Glomerular visceral epithelial cell (primary cell): ENCODE data around the gene SIL1.
"Not testable (repeated sequence)": the region's sequence is repeated elsewhere in the genome, so short reads cannot be mapped to it uniquely, and the experiment has no call there.

ENCODE experiments used
- DNase-seq: peaks from one replicate; pipeline ENCODE4 v3.0.0-alpha.2; 2016; ENCODE audit errors: extremely low spot score

The SIL1 gene

DNA sequence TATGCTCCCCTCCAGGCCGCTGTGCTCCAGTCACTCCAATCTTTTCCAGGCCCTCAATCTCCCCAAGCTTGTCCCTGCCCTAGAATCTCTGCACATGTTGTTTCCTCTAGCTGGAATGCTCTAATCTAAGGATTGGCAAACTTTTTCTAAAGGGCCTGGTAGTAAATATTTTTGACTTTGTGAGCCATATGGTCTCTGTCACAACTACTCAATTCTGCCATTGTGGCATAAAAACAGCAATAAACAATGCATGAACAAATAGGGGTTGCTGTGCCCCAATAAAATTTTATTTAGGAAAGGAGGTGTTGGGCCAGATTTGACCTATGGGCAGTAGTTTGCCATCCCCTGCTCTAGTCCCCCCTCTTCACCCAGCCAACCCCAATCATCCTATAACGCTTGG is 172.5 kb downstream of the SIL1 start:
- no peak for DNase-seq

DNA sequence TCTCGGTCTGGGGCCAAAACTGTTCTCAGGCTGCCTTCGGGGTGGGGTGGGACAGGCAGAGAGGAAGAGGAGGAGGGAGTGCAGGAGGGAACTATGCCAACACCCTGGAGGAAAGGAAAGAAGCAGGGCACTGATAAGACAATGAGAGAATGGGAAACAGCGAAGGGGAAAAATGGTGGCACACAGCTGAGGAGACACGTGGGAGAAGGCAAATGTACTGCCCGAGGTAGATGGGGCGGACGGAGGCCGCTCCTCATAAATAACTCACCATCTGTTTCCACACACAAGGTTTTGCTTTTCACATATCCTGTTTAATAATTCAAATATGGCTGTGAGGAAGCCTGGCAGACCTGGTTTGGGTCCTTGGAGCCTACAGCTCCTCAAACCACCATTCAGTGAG is 174.9 kb downstream of the SIL1 start:
- DNase-seq = no peak

DNA sequence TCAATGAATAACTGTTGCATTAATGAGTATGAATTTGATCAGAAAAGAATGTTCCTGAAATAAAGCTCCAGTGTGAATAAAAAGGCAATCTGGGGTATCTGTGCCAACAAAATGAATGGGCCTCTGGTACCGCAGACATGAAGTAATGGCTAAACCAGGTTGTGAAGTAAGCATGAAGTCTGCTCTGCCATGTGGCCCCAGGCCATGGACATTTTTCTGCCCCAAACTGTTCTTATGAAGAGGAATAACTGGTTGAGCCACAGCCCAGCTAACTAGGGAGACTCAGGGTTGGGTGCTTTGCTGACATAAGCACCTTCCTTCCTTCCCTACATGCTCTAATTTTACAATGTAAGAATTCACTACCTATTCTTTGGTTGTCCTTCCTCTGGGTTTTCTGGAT is 175.6 kb downstream of the SIL1 start:
- DNase-seq = no peak

DNA sequence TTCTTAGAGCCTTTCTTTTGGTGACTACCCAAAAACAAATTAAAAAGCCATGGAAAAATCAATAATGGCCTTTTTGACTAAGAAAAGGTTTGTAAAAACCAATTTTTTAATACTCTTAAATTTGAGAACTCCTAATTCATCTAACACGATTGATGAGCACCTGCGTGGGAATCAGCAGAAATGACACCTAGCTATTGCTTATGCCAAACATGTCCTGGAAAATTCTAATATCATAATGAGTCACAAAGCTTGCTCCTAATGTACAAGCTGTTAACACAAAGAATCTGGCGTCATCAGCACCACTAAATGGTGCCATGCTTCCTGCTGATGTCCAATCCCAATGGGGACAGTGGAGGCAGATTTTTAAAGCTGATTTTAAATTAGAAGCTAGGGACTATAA is 176.8 kb downstream of the SIL1 start:
- no peak for DNase-seq

DNA sequence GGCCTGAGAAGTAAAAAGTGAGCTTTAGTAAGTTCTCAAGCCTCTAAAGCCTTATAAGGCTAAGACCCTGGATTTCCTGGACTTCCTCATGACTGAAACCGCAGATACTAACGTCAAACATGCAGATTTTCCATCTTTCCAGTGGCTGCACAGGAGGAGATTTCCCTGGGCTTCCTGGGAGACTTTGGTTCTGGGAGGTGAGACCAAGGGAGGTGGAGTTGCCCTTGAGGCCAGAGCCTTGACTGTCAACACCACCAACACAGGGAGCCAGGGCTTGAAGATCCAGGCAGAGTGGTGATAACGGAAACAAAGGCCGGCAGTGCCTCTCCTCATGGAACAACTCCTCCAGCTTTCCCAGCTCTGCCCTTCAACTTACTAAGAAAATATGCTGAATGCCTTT is 178.3 kb downstream of the SIL1 start:
- DNase-seq = no peak

DNA sequence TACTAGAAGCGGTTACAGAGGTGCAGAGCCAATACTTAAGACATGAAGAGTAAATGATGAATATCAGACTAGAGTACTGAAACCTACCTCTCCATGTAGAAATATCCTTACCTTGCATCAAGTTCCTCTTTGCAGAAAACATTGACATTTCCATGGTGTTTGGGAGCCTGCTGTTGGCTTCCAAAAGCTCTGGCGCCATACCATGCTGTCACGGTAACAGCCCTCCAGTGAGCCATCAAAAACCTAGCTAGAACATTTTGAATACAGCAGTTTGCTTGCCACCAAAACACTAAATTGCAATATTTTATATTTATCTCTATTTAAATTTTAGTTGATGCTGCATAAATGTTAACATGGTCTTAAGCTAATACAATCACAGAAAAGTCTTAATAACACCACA is 179.0 kb downstream of the SIL1 start:
- no peak for DNase-seq

DNA sequence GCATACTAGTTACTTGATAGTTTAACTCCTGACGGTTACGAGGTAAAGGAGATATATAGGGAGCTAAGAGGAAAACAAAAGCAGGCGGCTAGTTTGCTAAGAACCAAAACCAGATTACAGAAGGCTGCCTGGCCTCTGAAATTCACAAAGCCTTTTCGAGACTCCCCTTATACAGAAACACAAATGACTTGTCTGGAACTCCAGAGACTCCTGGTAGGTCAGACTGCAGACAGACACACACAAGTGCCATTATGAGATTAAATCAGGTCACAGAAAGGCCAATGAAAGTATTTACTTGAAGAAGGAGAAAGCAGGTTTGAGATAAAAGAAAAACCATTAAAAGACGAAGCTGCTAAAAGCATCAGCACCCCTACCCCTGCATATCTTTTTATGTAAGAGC is 180.5 kb downstream of the SIL1 start:
- no peak for DNase-seq

DNA sequence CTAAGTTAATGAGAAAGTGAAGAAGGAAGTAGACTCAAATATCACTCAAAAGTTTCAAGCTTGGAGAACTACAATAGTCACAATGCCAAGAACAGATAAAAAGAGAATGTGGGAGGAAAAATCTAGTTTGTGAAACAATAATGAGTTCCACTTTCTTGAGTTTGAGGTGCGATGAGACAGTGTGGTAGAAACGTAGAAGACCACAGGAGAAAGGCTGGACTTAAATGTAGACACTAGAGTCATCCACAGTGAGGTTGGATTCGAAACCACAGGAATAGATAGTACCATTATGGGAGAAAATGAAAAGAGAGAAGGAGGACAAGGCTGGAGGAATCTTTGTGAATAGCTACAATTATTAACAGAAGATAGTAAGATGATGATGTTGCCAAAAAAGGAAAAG is 182.0 kb downstream of the SIL1 start:
- no peak for DNase-seq

DNA sequence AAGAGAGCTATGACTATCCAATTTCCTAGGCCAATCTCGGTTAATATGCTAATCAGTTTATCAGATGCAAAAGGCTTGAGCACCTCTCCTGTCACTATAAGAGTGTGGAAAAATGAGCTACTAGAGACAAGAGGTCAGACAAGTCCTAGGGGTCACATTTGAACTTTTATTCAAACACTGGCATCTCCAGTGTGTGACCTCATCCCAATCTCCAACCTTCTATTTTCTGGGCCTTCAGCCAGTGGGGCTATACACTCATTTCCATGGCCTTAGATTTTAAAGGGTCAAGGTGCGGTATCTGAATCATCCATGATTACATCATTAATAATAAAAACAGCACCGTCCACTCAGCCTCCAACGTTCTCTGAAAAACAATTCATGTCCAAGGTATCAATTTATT is 183.4 kb downstream of the SIL1 start:
- DNase-seq = peak; percentile 75

DNA sequence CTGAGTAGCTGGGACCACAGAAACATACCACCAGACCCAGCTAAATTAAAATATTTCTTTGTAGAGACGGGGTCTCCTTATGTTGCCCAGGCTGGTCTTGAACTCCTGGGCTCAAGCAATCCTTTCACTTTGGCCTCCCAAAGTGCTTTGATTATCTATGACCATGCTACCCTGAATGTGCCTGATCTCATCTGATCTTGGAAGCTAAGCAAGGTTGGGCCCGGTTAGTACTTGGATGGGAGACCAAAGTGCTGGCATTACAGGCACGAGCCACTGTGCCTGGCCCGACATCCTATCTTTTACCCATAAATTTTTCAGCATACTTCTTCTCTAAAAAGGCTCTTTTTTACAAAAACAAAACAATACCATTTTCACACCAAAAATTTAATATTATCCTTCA is 186.0 kb downstream of the SIL1 start:
- DNase-seq = no peak

DNA sequence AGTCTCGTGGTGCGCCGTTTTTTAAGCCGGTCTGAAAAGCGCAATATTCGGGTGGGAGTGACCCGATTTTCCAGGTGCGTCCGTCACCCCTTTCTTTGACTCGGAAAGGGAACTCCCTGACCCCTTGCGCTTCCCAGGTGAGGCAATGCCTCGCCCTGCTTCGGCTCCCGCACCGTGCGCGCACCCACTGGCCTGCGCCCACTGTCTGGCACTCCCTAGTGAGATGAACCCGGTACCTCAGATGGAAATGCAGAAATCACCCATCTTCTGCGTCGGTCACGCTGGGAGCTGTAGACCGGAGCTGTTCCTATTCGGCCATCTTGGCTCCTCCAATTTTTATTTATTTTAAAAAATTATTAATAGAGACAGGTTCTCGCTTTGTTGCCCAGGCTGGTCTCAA is 187.0 kb downstream of the SIL1 start:
- DNase-seq = not testable (repeated sequence)

DNA sequence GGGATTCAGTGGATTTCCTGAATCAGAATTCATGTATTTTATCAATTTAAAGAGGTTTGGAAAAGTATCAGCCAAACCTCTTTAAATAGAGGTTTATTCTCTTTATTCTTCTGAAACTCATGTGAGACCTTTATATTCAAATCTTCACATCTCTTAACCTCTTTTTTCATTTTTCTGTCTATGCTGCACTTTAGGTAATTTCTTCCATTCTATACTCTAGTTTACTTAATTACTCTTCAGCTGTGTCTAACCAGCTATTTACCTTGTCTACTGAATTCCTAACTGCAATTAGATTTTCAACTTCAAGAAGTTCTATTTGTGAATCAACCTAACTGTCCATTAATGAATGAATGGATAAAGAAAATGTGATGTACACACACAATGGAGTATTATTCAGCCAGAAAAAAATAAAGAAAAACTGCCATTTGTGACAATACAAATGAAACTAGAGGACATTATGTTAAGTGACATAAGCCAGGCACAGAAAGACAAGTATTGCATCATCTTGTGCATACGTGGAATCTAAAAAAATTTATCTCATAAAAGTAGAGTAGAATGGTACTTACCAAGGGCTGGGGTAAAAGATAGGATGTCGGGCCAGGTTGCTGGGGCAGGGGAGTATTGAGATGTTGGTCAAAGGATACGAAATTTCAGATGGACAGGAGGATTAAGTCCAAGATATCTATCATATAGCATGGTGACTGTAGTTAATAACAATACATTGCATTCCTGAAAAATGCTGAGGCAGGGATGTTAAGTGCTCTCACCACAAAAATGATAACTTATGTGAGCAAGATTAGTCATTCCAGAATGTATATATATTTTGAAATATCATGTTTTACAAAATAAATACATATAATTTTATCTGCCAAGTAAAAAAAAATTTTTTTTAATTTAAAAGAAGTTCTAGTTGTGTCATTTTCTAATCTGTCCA is 193.5 kb downstream of the SIL1 start:
- no peak for DNase-seq

DNA sequence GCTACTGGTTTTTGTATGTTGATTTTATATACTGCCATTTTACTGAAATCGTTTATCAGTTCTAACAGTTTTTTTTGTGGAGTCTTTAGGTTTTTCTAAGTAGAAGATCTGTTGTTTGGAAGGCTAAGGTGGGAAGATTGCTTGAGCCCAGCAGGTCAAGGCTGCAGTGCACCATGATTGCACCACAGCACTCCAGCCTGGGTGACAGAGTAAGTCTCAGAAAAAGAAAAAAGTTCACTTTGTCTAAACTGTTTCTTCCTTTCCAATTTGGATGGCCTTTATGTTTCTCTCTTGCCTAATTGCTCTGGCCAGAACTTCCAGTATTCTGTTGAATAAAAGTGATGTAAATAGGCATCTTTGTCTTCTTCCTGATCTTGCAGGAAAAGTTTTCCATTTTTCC is 198.5 kb downstream of the SIL1 start:
- DNase-seq = no peak

DNA sequence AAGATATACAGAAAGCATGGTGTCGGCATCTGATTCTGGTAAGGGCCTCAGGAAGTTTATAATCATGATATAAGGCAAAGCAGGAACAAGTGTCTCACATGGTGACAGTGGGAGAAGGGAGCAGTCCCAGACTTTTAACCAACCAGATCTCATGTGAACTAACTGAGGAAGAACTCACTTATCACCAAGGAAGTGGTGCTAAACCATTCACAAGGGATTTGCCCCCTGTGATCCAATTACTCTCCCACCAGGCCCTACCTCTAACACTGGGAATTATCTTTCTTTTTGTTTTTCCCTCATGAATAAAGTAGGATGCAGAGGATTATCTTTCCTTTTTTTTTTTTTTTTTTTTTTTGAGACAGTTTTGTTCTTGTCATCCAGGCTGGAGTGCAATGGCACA is 199.6 kb downstream of the SIL1 start:
- DNase-seq = no peak

DNA sequence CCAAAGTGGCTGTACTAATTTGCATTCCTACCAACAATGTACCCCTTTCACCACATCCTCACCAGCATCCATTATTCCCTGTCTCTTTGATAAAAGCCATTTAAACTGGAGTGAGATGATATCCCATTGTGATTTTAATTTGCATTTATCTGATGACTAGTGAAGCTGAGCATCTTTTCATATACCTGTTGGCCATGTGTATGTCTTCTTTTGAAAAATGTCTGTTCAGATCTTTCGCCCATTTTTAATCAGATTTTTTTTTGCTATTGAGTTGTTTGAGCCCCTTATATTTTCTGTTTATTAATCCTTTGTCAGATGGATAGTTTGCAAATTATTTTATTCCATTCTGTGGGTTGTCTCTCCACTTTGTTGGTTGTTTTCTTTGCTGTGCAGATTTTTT is 202.0 kb downstream of the SIL1 start:
- no peak for DNase-seq

DNA sequence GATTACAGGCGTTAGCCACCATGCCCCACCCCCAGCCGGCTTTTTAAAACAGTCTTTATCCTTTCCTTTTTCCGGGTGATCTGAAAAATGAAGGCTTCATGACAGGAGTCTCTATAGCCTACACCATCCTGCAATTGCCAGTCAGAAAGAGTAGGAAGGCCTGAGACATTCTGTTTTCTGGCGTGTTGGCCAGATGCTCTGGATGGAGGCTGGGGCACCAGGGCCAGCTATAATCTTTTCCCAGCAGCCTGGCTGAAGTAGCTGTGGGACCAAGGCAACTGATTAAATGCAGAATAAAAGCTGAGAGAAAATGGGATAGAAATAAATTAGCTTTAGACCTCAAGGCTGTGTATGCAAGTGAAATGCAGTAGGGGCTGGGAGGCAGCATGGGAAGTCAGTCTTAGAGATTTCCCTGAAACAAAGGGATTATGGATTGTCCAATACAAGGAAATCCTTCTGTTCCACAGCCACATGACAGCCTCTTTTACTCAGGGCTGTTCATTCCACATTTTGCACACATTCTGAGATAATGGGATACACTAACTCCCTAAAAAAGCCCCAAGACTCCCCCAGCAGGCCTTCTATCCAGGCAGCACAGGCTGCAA is 207.1 kb downstream of the SIL1 start:
- DNase-seq = no peak

DNA sequence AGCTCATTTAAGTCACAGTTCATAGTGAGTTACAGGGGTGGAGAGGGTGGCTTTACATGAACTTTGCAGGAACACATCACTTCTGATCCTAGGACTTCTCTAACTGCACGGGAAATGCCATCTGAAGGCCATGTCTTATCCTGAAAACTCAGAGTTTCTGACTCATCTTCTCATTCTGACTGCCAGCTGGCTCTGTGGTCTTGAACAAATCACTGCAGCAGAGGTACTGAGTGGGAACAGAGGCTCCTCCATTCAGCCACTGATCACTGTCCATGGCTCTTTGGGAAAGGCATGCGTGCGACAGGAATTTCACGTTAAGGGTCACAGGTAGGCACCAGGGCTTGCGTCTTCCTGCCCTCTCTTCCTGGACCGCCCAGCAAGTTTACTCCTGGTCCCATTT is 208.4 kb downstream of the SIL1 start:
- peak; percentile 51 for DNase-seq

DNA sequence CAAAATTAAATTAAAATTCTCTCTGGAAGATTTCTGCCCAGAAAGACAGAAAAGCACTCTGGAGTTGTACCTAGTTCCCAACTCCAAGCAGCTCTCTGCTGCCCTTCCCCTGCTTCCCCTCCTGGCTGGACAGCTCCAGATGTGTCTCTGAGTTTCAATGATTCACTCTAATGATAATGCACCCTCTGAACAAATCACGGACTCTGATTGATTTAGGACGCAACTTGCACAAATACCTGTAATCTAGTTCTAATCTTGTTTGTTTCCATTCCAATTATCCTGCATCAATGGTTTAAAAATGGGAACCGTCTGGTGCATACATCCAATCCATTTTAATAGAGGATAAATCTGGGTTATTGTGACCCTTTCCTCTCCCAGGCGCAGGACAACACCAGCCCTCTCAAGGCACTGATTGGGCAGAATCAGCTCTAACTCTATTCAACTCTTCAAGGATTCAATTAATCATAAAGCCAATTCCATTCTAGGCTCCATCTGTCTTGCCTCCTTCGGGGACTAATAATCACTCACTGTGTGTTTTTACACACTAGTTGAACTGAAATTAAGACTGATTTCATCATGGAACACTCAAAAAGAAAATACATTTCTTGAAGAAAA is 211.9 kb downstream of the SIL1 start:
- DNase-seq = no peak

DNA sequence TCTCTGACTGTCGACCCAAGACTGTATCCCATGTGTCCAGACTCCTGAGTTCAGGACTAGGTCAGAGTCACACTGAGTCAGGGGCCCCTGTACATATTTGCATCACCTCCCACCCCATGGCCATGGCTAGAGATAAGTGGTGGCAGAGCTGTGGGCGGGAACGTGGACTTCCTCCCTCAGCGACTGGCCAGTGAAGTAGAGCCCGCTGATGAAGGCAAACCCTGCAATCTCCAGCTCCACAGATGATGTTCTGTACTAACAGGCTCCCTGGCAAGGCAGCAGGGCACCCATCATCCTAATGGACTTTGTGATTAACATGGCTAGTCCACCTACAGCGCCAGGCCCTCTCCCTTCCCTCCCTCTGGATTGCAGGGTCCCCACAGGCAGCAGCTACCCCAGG is 212.5 kb downstream of the SIL1 start:
- no peak for DNase-seq

DNA sequence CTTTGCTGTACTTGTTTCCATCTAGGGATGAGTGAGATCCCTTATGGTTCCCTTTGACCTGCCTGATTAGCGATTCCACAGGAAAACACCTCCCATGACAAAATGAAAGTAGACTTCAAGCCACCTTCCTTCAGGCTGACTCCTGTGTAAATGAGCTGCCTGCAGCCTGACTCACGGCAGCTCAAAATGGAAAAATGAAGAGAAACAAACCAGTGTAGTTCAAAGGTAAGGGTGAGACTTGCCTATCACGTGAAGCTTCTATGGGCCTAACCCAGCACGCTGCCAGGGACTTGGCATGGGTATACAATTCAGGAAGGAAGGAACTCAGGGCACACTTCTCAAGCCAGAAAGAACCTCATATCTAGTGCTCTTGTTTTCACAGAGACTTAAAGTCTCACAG is 212.9 kb downstream of the SIL1 start:
- no peak for DNase-seq

DNA sequence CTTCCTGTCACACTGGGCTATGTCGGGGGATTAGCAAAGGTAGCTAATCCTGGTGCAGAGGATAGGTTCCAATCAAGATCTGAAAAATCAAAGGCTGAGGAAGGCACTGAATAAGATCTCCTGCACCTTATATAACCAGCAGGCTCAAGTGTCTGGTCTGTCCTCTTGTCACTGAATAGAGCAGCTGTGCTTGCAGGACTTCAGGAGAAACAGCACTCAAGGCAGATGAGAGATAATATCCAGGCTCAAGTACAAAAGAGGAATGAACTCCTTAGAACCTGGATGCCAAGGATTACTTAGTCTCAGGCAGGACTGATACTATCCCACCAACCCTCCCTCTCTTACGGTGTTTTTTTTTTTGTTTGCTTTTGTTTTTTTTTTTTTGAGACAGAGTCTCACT is 214.2 kb downstream of the SIL1 start:
- no peak for DNase-seq

DNA sequence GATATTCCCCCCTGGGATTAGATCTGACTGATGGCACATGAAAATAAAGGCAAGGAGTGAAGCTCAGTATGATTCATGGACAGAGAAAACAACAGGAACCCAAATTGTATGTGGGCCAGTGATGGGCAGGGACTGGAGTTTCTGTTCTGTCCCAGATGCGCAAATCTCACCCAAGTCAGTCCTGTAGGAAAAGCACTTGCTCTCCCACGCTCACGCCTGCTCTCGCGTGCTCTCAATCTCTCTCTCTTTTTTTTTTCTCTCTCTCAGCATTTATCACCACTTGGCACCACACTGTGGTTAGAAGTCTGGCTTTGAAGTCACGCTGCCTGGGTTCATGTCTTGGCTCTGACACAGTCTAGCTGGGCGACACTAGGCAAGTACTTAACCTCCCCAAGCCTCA is 216.6 kb downstream of the SIL1 start:
- DNase-seq = peak; percentile 45

DNA sequence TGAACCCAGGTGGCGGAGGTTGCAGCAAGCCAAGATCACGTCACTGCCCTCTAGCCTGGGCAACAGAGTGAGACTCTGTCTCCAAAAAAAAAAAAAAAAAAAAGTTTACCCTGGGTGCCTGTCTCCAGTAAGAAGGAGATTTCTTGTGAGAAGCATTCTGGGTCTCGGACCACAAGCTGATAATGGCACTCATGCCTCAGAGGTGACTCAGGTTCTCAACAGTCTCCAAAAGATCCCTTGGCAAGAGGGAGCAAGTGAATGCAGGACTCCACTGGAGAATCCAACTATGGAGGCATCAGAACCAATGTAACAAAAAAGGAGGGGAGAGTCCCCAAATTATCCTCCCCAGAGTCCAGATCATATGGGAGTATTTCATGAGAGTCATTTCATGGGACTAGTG is 217.0 kb downstream of the SIL1 start:
- peak; percentile 75 for DNase-seq
